HG03060 (cell line): Measurements from ENCODE around the gene CDKAL1.
"Not testable (repeated sequence)": the region's sequence is repeated elsewhere in the genome, so short reads cannot be mapped to it uniquely, and the experiment has no call there.

Experiments
- ATAC-seq: cut with Tn5 transposase; IDR thresholded peaks from one replicate; pipeline ENCODE4 v1.9.1; 2021; ENCODE audit warnings: low read depth, moderate number of reproducible peaks; ENCODE audit not compliant: unreplicated experiment

Gene CDKAL1

DNA sequence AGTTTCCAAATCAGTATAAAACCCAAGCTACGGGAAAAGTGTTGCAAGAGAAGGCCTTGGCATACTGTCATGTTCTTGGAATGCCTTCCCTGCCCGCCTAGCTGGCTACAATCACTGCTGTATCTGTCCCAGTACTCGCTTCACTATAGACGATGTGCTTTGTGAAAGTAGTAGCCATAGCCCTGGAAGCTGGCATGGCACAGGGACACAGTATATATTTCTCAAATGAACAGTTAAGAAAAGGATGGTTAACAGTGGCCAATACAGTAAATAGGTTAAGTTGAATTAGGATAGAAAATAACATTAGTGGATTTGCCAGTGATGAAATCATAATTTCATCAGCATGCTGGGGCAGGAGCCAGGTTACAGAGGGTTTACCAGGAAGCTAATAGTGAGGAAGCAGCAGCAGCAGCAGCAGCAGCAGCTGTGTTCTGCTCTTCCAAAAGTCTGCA lies 499.3 kb downstream of the CDKAL1 start:
- ATAC-seq: no peak

DNA sequence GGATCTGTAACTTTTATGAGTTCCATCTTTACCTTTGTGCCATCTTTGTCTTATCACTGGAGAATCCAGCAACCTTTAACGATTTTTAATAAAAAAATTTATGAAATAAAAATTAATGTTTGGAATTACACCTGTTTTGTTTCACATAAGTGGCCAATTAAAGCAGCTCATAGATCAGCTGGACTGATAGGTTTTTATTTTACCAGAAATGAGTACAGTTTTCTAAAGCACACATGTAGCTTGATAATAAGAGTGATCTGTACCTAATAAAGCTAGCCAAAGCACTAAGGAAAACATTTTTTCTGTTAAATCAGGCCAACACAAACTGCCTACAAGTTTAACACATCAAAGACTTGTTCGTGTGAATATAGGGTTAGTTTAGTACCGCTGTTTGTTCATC lies 500.1 kb downstream of the CDKAL1 start:
- ATAC-seq: no peak

DNA sequence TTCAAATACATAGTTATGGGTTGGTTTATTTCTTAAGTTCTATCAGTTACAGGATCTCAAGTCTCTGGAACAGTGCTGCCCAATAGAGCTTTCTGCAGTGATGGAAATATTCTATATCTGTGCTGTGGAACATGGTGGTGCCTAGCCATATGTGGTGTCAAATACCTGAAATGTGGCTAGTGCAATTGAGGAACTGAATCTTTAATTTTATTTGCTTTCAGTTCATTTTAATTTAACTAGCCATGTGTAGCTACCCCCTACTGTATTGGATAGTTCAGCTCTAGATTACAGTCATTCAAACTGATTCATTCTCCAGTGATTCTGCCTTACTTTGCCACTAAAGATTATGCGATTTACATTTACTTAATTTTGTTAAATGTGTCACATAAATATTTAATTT lies 503.2 kb downstream of the CDKAL1 start:
- ATAC-seq: no peak

DNA sequence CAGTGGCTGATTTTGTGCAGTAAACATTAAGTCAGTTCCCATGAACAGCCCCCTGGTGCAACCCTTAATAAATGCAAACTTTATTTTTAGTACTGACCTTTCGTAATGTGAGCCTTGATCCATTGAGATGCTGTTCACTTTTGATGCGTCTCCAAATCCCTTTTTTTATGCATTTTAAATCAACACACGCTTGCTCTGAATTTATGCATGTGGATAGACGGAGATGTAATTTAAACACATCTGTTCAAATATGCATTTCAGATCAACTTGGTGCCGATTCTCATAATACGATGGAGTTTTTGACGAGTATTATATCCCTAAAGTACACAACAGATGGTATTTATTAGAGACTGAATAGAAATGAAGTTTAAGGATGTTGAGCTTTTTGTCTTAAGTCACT lies 505.7 kb downstream of the CDKAL1 start:
- no peak for ATAC-seq

DNA sequence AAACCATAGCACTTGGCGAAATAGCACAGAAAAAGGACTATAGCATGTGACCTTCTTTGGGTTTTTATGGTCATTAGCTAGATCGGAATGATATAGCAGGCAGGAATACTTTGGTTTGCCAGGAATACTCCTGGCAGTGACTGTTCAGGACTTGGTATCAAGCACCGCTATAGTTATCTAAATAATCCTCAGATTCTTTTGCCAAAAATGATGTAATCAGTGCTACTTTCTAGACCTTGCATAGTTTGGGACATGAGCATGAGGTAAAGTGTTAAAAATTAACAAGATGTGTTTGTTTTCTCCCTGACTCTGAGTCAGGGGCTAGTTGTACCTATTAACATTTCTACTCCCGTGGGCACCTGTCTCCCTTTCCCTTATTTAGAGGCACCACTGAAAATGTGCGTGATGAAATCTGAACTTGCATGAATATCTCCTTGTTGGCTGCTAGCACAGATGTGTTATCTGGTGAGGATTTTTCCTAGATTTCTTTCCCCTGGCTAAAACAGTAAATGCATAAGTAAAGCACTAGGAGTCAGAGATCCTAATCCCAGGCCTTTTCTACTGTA lies 511.0 kb downstream of the CDKAL1 start:
- no peak for ATAC-seq

DNA sequence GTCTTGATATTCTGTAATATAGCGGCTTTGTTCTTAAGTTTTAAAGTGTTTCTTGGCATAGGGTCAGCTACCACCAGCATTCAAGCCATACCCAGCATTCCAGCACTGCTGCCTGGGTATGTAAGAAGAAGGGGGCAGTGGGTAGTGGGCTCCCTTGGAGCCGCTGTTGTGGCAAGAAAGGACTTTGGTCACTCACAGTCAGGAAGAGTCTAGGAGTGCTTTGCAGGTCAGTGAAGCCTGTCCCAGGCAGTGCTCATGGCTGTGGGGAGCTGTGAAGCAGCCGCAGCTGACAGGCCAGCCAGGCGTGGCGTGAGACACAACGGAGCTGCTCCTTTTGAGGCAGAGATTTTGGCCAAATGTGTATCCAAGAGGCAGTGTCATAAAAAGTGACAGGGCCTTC lies 512.0 kb downstream of the CDKAL1 start:
- ATAC-seq: no peak

DNA sequence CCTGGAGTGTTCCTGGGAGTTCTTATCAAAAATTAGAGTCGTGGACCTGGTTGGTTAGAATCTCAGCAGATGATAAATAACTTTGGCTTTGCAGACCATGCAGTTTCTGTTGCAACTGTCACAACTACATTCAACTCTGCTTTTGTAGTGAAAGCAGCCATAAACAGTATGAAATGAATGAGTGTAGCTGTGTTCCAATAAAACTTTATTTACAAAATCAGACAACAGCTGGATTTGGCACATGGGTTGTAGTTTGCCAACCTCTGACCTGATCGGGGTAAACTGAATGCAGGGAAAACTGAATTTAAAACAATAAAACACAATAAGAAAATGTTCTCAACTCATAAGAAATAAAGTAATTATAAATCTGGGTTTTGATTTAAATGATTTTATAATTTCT lies 513.8 kb downstream of the CDKAL1 start:
- ATAC-seq: no peak

DNA sequence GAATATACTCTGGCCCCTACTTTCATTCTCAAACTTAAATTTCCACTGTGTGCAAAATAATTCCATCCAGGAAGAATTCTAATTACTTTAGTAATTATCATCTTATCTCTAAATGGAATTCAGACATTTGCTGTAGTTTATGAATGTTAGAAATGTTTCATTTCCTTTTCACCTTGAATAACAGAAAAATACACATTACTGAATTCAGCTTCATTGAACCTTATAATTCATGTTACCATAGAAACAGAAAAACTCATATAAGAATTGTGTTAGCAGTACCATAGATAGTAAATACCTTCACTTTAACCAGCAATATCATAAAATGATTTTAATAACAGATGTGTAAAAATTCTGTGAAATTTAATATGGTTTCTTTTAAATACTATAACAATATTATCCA lies 514.9 kb downstream of the CDKAL1 start:
- ATAC-seq: no peak

DNA sequence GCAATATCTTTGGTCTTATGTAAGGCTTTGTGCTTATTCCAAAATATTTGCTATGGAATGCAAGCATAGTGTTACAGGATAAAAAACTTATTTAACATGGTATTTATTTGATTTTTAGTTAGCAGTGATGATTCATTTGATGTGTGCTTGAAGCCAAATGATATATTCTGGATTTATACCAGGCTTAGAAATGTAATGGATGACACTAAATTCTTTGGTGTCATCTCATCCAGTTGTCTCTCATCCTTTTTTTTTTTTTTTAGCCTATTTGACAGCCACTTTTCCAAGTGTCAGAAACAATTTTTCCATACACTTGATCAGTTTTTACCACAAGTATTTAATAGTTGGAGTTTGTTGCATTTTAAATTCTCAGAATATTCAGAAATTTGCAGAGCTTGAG lies 515.3 kb downstream of the CDKAL1 start:
- ATAC-seq: no peak

DNA sequence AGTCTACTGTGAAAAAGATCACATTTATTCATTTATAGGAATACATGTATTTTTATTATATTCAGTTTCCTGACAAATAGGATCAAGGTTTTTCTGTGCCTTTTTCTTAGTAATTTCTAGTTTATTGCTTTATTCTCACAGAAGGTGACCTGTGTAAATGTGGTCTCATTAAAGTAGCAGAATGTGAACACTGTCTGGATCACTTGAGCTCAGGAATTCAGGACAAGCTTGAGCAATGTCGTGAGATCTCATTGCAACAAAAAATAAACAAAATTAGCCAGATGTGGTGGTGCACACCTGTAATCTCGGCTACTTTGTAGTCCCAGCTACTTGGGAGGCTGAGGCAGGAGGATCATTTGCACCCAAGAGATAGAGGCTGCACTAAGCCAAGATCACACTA lies 516.7 kb downstream of the CDKAL1 start:
- ATAC-seq: no peak

DNA sequence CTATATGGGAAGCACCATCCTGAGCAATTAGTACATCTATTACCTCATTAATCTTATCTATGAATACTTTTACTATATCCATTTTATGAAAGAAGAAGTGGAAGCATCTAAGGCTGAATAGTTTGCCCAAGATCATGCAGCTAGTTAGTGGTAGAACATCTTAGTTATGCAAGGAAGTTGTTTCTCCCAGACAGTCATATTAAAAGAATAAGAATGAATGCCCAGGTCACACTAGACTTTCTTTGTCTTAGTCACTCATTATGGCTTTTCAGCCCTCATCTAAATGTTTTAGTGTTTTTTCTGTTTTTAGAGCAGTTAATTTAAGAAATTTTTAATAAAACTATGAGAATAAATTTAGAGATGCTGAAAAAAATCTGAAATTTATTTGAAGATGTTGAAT lies 517.5 kb downstream of the CDKAL1 start:
- ATAC-seq: no peak

DNA sequence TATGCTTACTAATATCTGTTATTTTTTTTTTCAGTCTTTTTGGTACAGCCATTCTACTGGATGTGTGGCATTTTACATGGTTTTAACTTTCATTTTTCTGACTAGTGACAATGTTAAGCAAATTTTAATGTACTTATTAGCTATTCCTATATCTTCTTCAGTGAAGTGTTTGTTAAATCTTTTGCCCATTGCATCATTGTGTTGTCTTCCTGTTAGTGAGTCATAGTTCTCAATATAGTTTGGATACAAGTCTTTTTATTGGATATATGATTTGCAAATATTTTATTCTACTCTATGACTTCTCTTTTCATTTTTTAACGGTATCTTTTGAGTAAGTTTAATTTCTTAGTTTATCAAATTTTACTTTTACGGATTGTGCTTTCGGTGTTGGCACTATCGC lies 519.4 kb downstream of the CDKAL1 start:
- no peak for ATAC-seq

DNA sequence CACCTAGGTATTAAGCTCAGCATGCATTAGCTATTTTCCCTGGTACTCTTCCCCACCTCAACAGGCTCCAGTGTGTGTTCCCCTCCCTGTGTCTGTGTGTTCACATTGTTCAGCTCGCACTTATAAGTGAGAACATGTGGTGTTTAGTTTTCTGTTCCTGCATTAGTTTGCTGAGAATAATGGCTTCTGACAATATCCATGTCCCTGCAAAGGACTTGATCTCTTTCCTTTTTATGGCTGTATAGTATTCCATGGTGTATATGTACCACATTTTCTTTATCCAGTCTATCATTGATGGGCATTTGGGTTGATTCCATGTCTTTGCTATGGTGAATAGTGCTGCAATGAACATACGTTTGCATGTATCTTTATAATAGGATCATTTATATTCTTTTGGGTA lies 521.2 kb downstream of the CDKAL1 start:
- not testable (repeated sequence) for ATAC-seq

DNA sequence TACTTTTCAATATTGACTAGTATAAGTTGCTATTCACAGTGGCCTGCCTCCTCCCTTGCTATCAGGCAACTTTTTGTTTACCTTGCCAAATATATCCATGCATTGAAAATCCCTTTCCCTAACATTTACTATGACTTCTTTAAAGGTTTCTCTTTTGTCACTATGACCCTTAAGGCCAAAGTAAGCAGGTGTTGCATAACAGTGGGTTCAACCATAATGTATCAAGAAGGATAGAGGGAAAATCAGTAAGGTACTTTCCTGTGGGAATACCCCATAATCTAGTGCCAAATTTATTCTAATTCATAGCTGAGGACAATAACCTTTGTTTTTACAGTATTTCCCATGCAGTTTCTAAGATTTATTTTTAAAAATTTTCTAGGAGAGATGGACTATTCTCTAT lies 527.6 kb downstream of the CDKAL1 start:
- ATAC-seq: no peak

DNA sequence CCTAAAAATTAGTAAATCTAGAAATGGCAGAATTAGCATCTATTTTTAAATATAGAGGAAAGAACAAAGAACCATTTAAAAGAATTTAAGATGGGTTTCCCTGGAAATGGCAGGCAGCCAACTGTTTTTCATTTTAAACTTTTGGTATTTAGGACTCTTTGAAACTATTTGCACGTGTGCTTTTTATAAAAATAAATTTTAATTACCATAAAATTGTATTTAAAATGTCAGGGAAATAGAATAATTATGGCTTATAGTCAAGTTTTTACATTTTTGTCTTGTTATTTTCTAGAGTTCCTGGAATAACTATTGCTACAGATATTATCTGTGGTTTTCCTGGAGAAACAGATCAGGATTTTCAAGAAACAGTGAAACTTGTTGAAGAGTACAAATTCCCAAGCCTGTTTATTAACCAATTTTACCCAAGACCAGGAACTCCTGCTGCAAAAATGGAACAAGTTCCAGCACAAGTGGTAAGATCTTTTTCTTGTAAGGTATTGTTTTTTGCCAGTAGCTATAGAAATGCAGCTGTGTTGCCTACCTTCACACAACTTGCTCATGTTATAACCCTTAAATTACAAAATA lies 530.6 kb downstream of the CDKAL1 start:
- no peak for ATAC-seq

DNA sequence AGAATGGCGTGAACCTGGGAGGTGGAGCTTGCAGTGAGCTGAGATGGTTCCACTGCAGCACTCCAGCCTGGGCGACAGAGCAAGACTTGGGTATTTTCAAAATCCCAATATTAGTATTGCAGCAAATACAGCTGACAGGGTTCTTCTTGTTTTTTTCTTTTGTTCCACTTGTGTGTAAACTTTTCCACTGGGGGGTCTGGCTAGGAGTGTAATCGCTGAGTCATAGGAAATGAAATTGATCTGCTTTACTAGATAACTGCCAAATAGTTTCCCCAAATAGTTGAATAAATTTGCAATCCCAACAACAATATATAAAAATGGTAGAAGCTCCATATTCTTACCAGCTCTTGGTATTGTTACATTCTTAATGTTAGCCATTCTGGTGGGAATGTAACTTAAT lies 533.3 kb downstream of the CDKAL1 start:
- no peak for ATAC-seq

DNA sequence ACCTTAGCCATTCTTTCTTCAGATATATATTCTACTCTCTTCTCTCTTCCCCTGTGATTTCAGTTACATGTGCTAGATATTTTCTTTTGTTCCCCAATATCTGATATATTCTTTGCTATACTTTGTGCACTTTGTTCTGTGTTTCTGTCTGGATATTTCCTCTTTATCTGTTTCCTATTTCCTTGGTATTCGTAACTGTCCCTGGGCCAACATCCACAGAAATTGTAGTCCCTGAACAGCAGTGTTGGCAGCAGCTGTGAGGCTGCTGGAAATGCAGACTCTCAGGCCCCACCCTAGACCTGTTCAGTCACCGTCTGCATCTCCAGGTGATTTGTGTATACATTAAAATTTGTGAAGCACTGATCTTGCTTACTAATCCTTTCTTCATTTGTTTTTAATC lies 536.4 kb downstream of the CDKAL1 start:
- ATAC-seq: no peak

DNA sequence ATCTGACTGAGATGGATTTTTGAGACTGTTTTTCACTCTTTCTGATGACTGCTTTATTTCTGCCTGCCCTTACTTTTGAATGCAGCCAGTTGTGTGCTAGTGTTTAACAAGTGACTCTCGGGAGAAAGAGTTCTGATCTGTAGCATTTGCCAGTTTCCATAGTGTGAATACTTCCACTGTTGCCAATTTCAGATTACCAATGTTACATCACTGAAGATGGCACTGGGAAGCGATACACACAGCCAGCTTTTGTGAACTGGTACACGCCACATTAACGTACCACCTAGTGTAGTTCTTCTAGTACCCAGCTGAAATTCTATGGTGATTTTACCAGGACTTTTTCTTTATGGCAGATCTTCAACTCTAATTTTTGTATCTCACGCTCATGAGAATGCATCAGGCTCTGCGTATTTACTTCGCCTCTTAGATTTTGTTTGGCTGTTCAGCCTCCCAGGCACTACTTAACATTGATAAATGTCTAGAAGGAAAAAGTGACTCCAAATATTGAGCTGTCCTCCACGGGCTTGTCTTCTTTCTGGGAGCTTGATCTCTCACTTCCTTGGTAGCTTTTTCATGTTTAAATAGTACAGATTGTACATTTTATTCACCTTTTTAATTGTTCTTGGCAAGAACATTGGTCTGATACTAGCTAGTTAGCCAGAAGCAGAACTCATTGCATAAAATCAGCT lies 537.7 kb downstream of the CDKAL1 start:
- no peak for ATAC-seq

DNA sequence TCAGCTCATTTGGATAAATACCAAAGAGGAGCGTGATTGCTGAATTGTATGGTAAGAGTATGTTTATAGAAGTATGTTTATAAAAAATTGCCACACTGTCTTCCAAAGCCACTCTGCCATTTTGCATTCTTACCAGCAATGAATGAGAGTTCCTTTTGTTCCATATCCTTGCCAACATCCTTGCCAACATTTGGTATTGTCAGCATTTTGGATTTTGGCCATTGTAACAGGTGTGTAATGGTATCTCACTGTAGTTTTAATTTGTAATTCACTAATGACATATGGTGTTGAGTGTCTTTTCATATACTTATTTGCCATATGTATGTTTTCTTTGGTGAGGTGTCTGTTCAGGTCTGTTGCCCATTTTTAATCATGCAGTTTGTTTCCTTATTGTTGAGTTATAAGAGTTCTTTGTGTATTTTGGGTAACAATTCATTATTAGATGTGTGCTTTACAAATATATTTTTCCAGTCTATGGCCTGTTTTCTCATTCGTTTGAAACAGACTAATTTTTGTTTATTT lies 539.1 kb downstream of the CDKAL1 start:
- no peak for ATAC-seq

DNA sequence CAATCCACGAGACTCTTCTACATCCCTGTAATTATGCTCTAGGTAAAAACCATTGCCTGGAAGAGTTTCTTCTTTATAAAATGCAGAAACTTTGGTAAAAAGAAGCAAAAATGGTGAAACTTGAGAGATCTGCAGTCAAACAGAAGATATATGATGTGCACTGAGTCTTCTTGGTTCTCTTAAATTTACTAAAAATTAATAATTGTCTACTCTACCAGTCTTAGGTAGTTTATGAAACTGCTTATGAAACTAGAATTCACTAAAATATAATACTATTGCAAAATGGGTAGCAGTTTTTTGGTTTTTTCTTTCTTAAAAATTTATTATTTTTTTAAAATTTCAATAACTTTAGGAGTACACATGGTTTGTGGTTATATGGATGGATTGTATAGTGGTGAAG lies 540.2 kb downstream of the CDKAL1 start:
- no peak for ATAC-seq

DNA sequence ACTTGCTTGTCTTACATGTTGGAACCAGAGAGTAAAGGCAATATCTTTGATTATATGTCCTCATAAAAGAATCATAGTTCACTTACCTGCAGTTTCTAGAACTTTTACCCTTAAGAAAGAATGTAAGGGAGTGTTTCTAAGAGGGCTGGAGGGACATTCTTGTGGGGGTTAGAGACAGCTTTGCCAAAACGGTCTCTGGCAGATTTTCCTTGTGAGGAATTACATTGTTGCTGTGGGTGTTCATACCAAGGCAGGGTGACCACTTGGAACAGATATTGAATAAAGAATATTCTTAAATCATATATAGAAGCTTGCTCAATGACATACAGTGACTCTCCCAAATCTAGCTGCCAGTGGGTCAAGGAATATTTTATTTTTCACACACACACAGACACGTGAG lies 541.7 kb downstream of the CDKAL1 start:
- ATAC-seq: no peak

DNA sequence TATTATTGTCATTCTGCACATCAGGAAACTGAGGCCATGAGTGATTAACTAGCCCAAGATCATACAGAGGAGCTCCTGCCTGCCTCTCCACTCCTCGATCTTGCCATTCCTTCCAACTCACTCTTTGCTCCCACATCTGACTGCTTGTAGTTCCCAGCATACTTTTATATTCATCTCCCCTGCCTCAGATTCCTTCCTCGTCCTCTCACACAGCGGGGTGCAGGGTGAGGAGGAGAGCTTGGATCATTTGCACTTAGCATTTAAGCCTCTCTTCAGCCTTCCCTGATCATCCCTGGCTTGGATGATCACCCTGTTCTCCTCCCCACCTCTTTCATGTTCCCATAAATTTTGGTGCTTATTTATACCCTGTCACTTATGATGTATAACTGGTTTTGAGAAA lies 544.2 kb downstream of the CDKAL1 start:
- no peak for ATAC-seq
